ENCODE measurements around the gene ZYX. TPM values are rescaled to one million over a fixed set of nuclear protein-coding genes. Genes with fewer than 3 reads are reported as not detected.
"Not testable (repeated sequence)": the region's sequence is repeated elsewhere in the genome, so short reads cannot be mapped to it uniquely, and the experiment has no call there.

ZYX gene
- total RNA-seq, 1 donor from 2014 or later = 320 TPM

DNA sequence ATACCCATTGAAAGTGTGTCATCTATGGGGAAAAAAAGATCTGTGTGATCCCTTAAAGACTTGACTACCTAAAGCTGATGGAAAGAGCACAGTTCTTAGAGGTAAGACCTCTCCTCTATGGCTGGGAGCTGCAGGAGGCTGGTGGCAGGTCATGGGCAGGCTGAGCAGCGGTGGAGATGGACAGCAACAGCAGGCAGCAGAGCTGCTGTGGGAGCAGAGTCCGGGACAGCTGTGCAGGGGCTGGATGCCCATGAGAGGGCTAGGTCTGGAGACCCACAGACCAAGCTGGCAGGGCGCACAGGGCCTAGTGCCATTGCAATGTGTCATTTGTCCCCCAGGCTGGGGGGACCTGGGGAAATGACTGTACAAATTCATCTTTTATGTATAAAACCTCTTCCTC lies 40.9 kb downstream of the ZYX start:
- intact Hi-C loops (cut with DNase I) = no loop called here
- no peak overlapping the region for H3K27ac ChIP-seq
- no peaks in the 10 kb centered on the region for H3K36me3 ChIP-seq
- no peaks in the 10 kb centered on the region for H3K27me3 ChIP-seq
- H3K4me3 ChIP-seq = no peak overlapping the region
- no peak for DNase-seq (ENCODE audit: low spot score in 2 of 2)
- H3K9me3 ChIP-seq = no peaks in the 10 kb centered on the region
- TF ChIP-seq, protein P1, sequence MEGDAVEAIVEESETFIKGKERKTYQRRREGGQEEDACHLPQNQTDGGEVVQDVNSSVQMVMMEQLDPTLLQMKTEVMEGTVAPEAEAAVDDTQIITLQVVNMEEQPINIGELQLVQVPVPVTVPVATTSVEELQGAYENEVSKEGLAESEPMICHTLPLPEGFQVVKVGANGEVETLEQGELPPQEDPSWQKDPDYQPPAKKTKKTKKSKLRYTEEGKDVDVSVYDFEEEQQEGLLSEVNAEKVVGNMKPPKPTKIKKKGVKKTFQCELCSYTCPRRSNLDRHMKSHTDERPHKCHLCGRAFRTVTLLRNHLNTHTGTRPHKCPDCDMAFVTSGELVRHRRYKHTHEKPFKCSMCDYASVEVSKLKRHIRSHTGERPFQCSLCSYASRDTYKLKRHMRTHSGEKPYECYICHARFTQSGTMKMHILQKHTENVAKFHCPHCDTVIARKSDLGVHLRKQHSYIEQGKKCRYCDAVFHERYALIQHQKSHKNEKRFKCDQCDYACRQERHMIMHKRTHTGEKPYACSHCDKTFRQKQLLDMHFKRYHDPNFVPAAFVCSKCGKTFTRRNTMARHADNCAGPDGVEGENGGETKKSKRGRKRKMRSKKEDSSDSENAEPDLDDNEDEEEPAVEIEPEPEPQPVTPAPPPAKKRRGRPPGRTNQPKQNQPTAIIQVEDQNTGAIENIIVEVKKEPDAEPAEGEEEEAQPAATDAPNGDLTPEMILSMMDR (IDR thresholded peaks at IDR 0.05) = no peak
- H3K4me1 ChIP-seq = no peaks in the 10 kb centered on the region

DNA sequence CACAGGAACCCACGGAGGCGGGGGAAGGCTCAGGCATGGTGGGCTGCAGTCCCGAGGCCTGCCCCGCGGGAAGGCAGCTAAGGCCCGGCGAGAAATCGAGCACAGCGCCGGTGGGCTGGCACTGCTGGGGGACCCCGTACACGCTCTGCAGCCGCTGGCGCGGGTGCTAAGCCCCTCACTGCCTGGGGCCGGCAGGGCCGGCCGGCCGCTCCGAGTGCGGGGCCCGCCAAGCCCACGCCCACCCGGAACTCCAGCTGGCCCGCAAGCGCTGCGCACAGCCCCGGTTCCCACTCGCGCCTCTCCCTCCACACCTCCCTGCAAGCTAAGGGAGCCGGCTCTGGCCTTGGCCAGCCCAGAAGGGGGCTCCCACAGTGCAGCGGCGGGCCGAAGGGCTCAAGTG lies 43.3 kb downstream of the ZYX start:
- H3K27ac ChIP-seq; H3K9me3 ChIP-seq; H3K4me1 ChIP-seq; H3K36me3 ChIP-seq; H3K27me3 ChIP-seq; H3K4me3 ChIP-seq; intact Hi-C loops (cut with DNase I); DNase-seq (ENCODE audit: low spot score in 2 of 2): not testable (repeated sequence)

DNA sequence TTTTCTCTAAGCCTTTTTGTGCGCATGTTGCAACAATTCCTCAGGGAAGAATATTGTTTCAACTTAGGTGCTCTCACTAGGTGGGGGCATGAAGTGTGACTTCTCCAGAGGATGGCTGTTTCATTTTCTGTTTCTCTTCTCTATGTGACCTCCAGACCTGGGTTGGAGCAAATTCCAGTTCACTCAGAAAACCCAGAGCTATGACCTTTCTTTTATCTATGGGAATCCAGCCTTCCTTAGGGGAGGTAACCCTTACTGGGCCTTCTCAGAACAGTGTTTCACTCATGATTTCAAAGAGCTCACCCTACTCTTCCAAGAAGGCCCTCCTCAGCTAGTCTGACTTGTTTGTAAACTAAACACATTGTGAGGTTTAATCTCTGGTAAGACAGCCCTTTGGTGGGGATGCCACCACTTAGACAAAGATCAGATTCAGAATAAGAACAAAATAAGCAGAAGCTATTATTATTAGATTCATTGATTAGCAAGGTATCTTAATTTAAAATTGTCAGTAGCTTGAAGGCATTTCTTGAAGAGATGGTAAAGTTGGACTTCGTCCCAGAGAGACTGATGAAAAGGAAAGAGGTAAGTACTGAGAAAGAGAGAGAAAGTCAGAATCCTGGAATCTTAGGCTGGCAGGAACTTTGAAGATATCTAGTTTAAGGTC lies 45.5 kb downstream of the ZYX start:
- Histone ChIP-seq H3K4me1 (no peaks in the 10 kb centered on the region), H3K27me3 (no peaks in the 10 kb centered on the region), H3K4me3 (no peak overlapping the region), H3K27ac (no peak overlapping the region), H3K9me3 (no peaks in the 10 kb centered on the region), H3K36me3 (no peaks in the 10 kb centered on the region)
- TF ChIP-seq, protein P1 (IDR thresholded peaks at IDR 0.05) = no peak
- DNase-seq (ENCODE audit: low spot score in 2 of 2) = no peak
- intact Hi-C loops (cut with DNase I) = no loop called here

DNA sequence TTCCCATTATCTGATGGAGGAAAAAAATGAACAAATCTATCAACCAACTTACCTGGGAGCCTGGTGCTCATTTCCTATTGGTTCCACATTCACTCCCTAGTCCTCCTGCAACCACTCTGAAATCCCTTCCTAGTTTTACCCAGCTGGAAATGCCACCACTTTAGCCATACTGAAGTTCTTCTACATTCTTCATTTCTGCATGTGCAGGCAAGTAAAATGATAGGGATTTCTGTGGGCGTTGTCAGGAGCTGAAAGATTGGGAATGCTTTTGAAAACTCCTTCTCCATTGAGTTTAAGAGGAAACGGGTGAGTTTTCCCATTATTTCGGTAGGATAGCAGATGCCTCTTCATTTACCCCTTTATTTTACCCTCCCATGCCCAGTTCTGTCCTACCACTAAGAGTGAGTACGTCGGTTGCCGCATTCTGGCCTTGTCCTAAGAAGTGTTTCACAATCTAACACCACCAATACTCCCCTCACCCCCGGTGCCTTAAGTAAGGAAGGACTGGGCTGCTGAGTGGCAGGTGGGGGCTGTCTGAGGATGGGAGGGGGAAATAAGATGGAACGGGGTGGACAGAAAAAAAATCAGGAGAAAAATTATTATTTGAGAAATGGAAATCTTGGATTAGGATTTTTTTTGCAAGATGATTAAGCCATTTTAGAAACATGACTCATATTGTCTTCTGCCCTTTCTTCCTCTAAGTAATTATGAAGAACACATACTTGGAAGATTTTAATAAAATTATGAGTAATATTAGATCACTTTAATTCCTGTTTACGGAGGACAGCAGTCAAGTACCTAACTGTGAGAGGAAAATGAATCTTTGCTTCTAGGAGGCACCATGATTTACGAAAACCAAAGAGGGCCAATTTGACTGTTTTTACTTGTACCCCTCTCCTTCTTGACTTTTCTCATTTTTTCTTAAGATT lies 48.9 kb downstream of the ZYX start:
- no peak for DNase-seq (ENCODE audit: low spot score in 2 of 2)
- H3K36me3 ChIP-seq = no peaks in the 10 kb centered on the region
- TF ChIP-seq, protein P1 (IDR thresholded peaks at IDR 0.05) = no peak

DNA sequence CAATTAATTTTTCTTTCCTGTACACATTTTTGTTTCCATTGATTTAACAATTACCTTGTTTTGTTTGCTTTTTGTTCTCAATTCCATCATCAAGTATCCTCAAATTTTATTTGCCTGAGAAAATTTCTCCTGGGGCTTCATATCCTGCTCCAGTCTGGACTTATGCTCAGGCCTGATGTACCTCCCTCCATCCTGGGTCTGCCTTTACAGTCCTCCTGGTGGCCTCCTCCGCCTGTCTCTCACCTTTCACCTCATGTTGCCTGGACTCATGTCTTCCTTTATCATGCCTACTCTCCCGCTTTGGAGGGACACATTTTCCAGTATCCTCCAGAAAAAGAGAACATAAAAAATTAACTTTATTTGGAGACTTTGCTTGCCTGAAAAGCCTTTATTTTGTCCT lies 50.0 kb downstream of the ZYX start:
- TF ChIP-seq, protein P1 (IDR thresholded peaks at IDR 0.05) = no peak
- Histone ChIP-seq H3K9me3 (no peaks in the 10 kb centered on the region), H3K4me3 (no peak overlapping the region), H3K36me3 (no peaks in the 10 kb centered on the region), H3K27me3 (no peaks in the 10 kb centered on the region), H3K27ac (no peak overlapping the region), H3K4me1 (no peaks in the 10 kb centered on the region)
- no peak for DNase-seq (ENCODE audit: low spot score in 2 of 2)
- intact Hi-C loops (cut with DNase I) = no loop called here

More for the DNA sequence above, 48.9 kb downstream of the ZYX start:
- Histone ChIP-seq H3K4me1 (no peaks in the 10 kb centered on the region), H3K27ac (no peak overlapping the region), H3K27me3 (no peaks in the 10 kb centered on the region), H3K9me3 (no peaks in the 10 kb centered on the region), H3K4me3 (no peak overlapping the region)
- intact Hi-C loops (cut with DNase I) = no loop called here

DNA sequence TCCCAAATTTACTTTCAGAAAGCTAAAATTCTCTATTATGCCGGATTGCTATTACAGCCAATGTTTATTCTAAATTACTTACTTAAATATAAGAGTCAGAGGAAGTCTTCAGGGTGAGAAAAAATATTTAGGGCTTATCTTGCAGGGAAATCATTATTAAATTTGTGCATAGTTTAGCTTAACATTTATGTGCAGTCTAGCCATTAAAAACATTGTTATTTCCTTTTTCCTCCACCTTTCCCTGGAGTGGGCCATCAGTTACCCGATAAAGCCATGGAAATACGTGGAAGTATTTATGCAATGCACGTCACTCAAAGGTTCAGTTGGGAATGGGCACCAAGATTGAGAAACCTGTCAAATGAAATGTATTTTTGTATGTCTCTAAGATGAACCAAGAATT lies 52.6 kb downstream of the ZYX start:
- H3K4me1 ChIP-seq = no peaks in the 10 kb centered on the region
- no peaks in the 10 kb centered on the region for H3K27me3 ChIP-seq
- H3K9me3 ChIP-seq = no peaks in the 10 kb centered on the region
- intact Hi-C loops (cut with DNase I) = no loop called here
- no peak overlapping the region for H3K27ac ChIP-seq
- no peak overlapping the region for H3K4me3 ChIP-seq
- H3K36me3 ChIP-seq = no peaks in the 10 kb centered on the region
- TF ChIP-seq, protein P1 (IDR thresholded peaks at IDR 0.05) = no peak
- no peak for DNase-seq (ENCODE audit: low spot score in 2 of 2)

Measured in ascending aorta (tissue), 2 donors.